Right cardiac atrium (tissue), 5 donors: ENCODE measurements around the gene CSPG5. TPM values are rescaled to one million over a fixed set of nuclear protein-coding genes. Genes with fewer than 3 reads are reported as not detected.

Source experiments
- ATAC-seq, 2 donors: fragments of 200-7000 bp; cut with Tn5 transposase; one replicate each; pipeline versions ENCODE4 v1.8.0 to v1.9.1; 2020; ENCODE audit warnings: moderate library complexity in 2 of 2, mild to moderate bottlenecking in 1 of 2
- DNase-seq, 3 donors: peaks; one replicate each; pipeline ENCODE4 v3.0.0-alpha.2; 2020
- H3K27ac ChIP-seq: one replicate; pipeline ENCODE4 v1.5.1; 2013; ENCODE audit warnings: mild to moderate bottlenecking, low read length, control low read depth, moderate library complexity
- H3K27me3 ChIP-seq: one replicate; pipeline ENCODE4 v1.6.1; 2013; ENCODE audit not compliant: control insufficient read depth, insufficient read depth
- H3K4me1 ChIP-seq: one replicate; pipeline ENCODE4 v1.6.1; 2013; ENCODE audit warnings: low read length; ENCODE audit not compliant: control insufficient read depth, insufficient read depth
- H3K4me3 ChIP-seq: one replicate; pipeline ENCODE4 v1.5.1; 2013; ENCODE audit warnings: low read length, control low read depth
- H3K9me3 ChIP-seq: one replicate; pipeline ENCODE4 v1.6.1; 2013; ENCODE audit warnings: low read length; ENCODE audit not compliant: control insufficient read depth
- WGBS: extraction: QIAGEN DNeasy Blood & Tissue Kit; methylation state at CpG from one replicate; pipeline ENCODE4 v1.1.7; 2013; 5-methylcytosine and 5-hydroxymethylcytosine counted together
- intact Hi-C, 4 donors: fragments of 100-400 bp; cut with DNase I; formaldehyde crosslinking; loops; one replicate each; pipeline versions ENCODE4 v1.11.0 to v1.14.0; 2022 to 2023
- polyA plus RNA-seq: library from polyadenylated mRNA; stranded (reverse); fragments of 200-250 nt; gene quantifications from one replicate; pipeline ENCODE4 v1.2.3, GENCODE V29; 2013
- total RNA-seq, 4 donors: library from RNA; stranded (reverse); fragmentation: NEBNext Ultra II Directional; extraction: Animal tissue kit (Norgen Biotek cat#: 25700); gene quantifications; one replicate each; pipeline ENCODE4 v1.2.1, GENCODE V29; 2021
- donor health status: healthy with polysubstance abuse.
- donor health status: DM: no; HTN: yes; CAD: no.
- donor health status: DM: no; HTN: no; CAD: no.
- donor health status: DM: no; HTN: yes; CAD: no; lungs with severe emphysema.
- donor health status: DM: yes; HTN: yes; CAD: no.

Gene CSPG5
- total and polyA plus RNA-seq, 5 donors = 0.85 to 1.2 (median 1.1) TPM

DNA sequence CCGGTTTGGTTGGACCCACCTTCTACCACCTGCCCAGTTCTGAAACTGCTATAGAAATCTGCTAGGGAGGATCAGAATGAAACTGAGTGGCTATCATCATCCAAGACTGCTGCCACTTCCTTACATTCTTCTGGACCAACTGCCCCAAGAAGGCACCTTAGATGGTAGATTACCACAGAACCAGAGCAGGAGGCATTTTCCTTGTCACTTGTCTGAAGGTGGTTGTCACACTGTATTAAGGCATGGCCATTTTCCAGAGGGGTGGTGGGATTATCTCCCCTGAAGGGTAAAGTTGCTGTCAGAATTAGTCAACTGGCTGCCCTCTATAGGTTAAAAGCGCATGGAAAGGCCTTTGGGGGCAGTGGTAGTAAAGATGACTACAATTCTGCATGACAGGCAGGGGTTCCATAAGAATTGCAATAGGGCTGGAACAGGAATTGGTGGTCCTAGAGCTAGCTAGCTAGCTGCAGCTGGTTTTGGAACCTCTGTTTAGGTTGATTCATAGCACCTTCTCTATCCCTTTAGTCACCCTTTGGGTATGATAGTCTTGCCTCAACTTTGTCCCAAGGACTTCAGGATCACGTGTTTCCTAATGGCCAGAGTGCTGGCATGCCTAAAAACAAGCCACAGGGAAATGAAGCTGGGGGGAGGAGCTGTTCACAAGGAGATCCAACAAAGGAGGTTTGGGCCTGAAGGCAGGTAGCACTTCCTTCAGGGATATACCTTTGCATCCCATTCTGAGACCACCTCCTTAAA lies 4.8 kb upstream of the CSPG5 start:
- no peak overlapping the region for H3K4me3 ChIP-seq
- no peaks in the 10 kb centered on the region for H3K4me1 ChIP-seq

GRCh38 chr3:47581835-47582234 lies 3.2 kb upstream of the CSPG5 start:
- DNase-seq = no peak
- Histone ChIP-seq H3K4me1 (no peaks in the 10 kb centered on the region), H3K27me3 (no peaks in the 10 kb centered on the region), H3K27ac (no peak overlapping the region), H3K4me3 (no peak overlapping the region), H3K9me3 (no peaks in the 10 kb centered on the region)
- WGBS = 85% methylated on average over 4 of the region's 4 CpGs
- intact Hi-C loops = no loop called here
- ATAC-seq = no peak

More for the DNA sequence above, 4.8 kb upstream of the CSPG5 start:
- H3K27ac ChIP-seq = no peak overlapping the region
- intact Hi-C loops = no loop called here
- H3K27me3 ChIP-seq = no peaks in the 10 kb centered on the region
- WGBS = 80% methylated on average over 3 of the region's 3 CpGs
- ATAC-seq (no peak), DNase-seq (no peak)
- H3K9me3 ChIP-seq = no peaks in the 10 kb centered on the region

DNA sequence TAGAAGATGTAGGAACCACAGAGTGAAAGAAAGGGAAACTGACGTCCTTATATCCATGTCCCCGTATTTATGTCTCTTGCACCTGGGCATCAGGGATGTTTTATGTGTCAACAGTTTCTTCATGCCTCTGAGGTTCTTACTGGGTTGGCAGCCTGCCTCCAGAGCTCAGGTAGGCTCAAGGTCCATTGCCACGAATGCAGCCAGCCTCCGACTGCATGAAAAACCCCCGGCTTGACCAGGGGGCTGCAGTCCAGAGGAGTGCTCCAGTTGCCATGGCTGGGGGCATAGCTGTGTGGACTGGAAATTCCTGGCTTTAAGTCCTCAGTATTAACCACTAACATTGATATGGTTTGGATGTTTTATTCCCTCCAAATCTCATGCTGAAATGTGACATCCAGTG lies 2.8 kb upstream of the CSPG5 start:
- no peak for ATAC-seq
- no peak overlapping the region for H3K4me3 ChIP-seq
- no peaks in the 10 kb centered on the region for H3K27me3 ChIP-seq
- H3K27ac ChIP-seq = no peak overlapping the region
- intact Hi-C loops = no loop called here
- H3K4me1 ChIP-seq = no peaks in the 10 kb centered on the region
- no peaks in the 10 kb centered on the region for H3K9me3 ChIP-seq
- DNase-seq = no peak
- 79% methylated on average over 5 of the region's 5 CpGs for WGBS

GRCh38 chr3:47580481-47580880 lies 1.8 kb upstream of the CSPG5 start:
- H3K9me3 ChIP-seq = no peaks in the 10 kb centered on the region
- no peak overlapping the region for H3K4me3 ChIP-seq
- intact Hi-C loops = no loop called here
- DNase-seq (no peak), ATAC-seq (no peak)
- H3K27me3 ChIP-seq = no peaks in the 10 kb centered on the region
- H3K4me1 ChIP-seq = no peaks in the 10 kb centered on the region
- no peak overlapping the region for H3K27ac ChIP-seq
- WGBS = 75% methylated on average over 4 of the region's 4 CpGs

GRCh38 chr3:47579875-47580274 lies 1.2 kb upstream of the CSPG5 start:
- no peak for DNase-seq
- intact Hi-C loops = no loop called here
- Histone ChIP-seq H3K27me3 (no peaks in the 10 kb centered on the region), H3K4me1 (no peaks in the 10 kb centered on the region), H3K9me3 (no peaks in the 10 kb centered on the region), H3K27ac (no peak overlapping the region), H3K4me3 (no peak overlapping the region)
- no peak for ATAC-seq
- 86% methylated on average over 2 of the region's 2 CpGs for WGBS

DNA sequence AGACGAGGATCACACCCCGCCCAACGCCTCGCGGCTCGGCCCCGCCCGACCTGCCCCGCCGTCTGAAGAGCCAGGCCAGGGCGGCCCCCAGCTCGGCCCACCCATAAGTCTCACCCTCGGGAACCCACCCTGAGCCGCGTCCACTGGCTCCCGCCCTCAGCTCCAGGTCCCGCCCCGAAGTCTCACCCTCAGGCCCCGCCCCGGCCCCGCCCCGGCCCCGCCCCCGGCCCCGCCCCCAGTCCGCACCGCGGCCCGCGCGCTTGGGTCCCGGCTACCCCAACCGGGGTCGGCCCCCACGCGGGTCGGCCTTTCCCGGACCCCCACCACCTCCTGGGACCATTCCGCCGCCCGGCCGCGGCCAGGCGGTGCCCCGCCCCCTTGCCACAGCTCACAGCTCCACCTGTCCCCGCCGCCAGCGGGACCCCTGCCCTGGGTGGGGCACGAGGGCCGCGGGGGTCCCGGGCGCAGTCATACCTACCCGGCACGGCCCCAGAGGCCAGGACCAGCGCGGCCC lies 489 bp downstream of the CSPG5 start:
- Histone ChIP-seq H3K27ac (no peak overlapping the region), H3K9me3 (no peaks in the 10 kb centered on the region), H3K4me3 (peak overlapping the region; percentile 90), H3K27me3 (no peaks in the 10 kb centered on the region), H3K4me1 (no peaks in the 10 kb centered on the region)
- DNase-seq (peak; percentile 43 to 76 (median 73)), ATAC-seq (peak; percentile 77 to 81)
- 1% methylated on average over 52 of the region's 57 CpGs for WGBS
- intact Hi-C loops = no loop called here

GRCh38 chr3:47577583-47578118 lies 1.0 kb downstream of the CSPG5 start:
- DNase-seq = peak in 1 of 3 donors; percentile 58
- no peaks in the 10 kb centered on the region for H3K27me3 ChIP-seq
- H3K27ac ChIP-seq = no peak overlapping the region

DNA sequence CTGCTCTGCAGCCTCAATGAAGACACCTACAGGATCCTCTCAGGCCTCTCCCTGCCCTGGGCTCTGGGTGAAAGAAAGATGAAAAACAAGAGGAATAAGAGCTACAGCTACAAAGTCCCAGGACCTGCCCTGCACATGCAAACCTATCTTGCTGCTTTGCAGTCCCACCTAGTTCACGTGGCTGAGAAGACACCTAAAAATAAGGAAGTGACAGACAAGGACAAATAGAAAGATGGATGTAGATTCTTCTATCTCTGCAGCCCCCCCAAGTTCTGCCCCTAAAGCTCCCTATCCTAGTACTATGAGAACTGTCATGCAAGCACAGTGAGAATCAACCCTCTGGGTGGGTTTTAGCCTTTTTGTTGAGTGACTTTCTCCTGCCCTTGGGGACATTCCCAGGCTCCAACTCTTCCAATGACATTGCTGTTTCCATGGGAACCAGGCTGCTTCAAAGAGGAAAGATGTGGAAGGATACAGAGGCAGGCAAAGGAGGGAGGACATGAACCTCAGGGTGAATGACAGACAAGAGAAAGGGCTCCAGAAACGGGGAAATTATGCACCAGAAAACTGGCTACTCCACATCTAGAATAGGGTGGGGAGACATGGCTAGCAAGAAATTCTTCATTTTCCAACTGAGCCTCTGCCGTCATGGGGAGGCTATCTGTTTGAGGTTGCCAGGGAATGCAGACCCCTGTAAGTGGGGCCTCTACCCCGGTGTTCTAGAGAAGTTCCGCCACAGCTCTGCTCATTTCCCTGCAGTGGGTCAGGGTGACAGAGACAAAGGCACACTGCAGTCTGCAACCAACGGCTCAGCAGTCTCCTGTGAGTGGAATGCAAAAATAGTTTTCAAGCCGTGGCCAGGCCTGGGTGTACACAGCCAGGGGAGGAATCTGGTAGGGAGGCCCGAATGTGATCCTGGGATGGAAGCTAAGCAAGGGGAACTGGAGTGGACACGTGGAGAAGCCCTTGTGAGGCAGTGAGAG lies 5.2 kb downstream of the CSPG5 start:
- no peaks in the 10 kb centered on the region for H3K27me3 ChIP-seq
- DNase-seq (no peak), ATAC-seq (peak in 1 of 2 donors; percentile 35)
- no peaks in the 10 kb centered on the region for H3K4me1 ChIP-seq
- no peak overlapping the region for H3K27ac ChIP-seq
- no peak overlapping the region for H3K4me3 ChIP-seq
- intact Hi-C loops = no loop called here
- WGBS = 54% methylated on average over 9 of the region's 9 CpGs
- H3K9me3 ChIP-seq = no peaks in the 10 kb centered on the region

More at GRCh38 chr3:47577583-47578118, 1.0 kb downstream of the CSPG5 start:
- WGBS = 5% methylated on average over 49 of the region's 49 CpGs
- H3K9me3 ChIP-seq = no peaks in the 10 kb centered on the region
- intact Hi-C loops = no loop called here
- peak; percentile 60 to 70 for ATAC-seq
- peak overlapping the region; percentile 90 for H3K4me3 ChIP-seq
- H3K4me1 ChIP-seq = no peaks in the 10 kb centered on the region

GRCh38 chr3:47571391-47572175 lies 7.1 kb downstream of the CSPG5 start:
- 68% methylated on average over 10 of the region's 10 CpGs for WGBS
- Histone ChIP-seq H3K9me3 (no peaks in the 10 kb centered on the region), H3K4me1 (no peaks in the 10 kb centered on the region), H3K4me3 (no peak overlapping the region), H3K27ac (no peak overlapping the region), H3K27me3 (no peaks in the 10 kb centered on the region)
- intact Hi-C loops = no loop called here
- ATAC-seq = no peak
- DNase-seq = no peak

GRCh38 chr3:47568901-47569300 lies 9.8 kb downstream of the CSPG5 start:
- intact Hi-C loops = no loop called here
- ATAC-seq = no peak
- 79% methylated on average over 6 of the region's 6 CpGs for WGBS

More at GRCh38 chr3:47568901-47569300, 9.8 kb downstream of the CSPG5 start:
- H3K9me3 ChIP-seq = no peaks in the 10 kb centered on the region
- H3K4me1 ChIP-seq = no peaks in the 10 kb centered on the region
- no peaks in the 10 kb centered on the region for H3K27me3 ChIP-seq
- no peak overlapping the region for H3K4me3 ChIP-seq
- H3K27ac ChIP-seq = no peak overlapping the region
- no peak for DNase-seq
